Pancreas (tissue), 10 donors: ENCODE results near the gene CIB1. TPM values are rescaled to one million over a fixed set of nuclear protein-coding genes. Genes with fewer than 3 reads are reported as not detected.

Source experiments
- ATAC-seq, 4 donors: fragments of 200-7000 bp; cut with Tn5 transposase; one replicate each; pipeline versions ENCODE4 v1.8.0 to v1.9.1; 2020; ENCODE audit warnings: mild to moderate bottlenecking in 4 of 4, moderate library complexity in 4 of 4
- DNase-seq, 6 donors: peaks; one replicate each; pipeline ENCODE4 v3.0.0-alpha.2; 2020
- FAIRE-seq: peaks from 2 replicates; lab custom pipeline; 2012; peaks lifted over from hg19 to GRCh38; lab: Jason Lieb, UNC
- H3K27ac ChIP-seq, 4 donors: fragments of 200-600 bp; sonication (generic); 1 replicate in 3 of 4; 2 replicates in 1 of 4; pipeline versions ENCODE4 v1.5.0 to v1.8.0; 2020
- H3K27me3 ChIP-seq, 4 donors: fragments of 200-600 bp; one replicate each; pipeline ENCODE4 v1.8.0; 2021
- H3K36me3 ChIP-seq, 3 donors: fragments of 200-600 bp; sonication (generic) in 1 of 3; one replicate each; pipeline versions ENCODE4 v1.5.0 to v1.8.0; 2020 to 2021
- H3K4me1 ChIP-seq, 3 donors: fragments of 200-600 bp; one replicate each; pipeline ENCODE4 v1.8.0; 2021
- H3K4me3 ChIP-seq, 4 donors: fragments of 200-600 bp; sonication (generic) in 2 of 4; one replicate each; pipeline versions ENCODE4 v1.5.0 to v1.8.0; 2020 to 2021
- H3K9me3 ChIP-seq, 4 donors: fragments of 200-600 bp; one replicate each; pipeline ENCODE4 v1.8.0; 2021
- CTCF ChIP-seq, 4 donors: fragments of 200-600 bp; sonication (generic) in 3 of 4; IDR thresholded peaks; one replicate each; pipeline versions ENCODE4 v1.5.0 to v1.8.0; 2021; ENCODE audit warnings: antibody characterized with exemption in 4 of 4
- WGBS, 2 donors: extraction: QIAGEN DNeasy Blood & Tissue Kit; methylation state at CpG; one replicate each; pipeline ENCODE4 v1.1.7; 2013; 5-methylcytosine and 5-hydroxymethylcytosine counted together
- intact Hi-C, 3 donors: fragments of 100-400 bp; cut with DNase I; formaldehyde crosslinking; loops; one replicate each; pipeline versions ENCODE4 v1.11.1 to v1.14.2; 2022
- polyA plus RNA-seq, 2 donors: library from polyadenylated mRNA; stranded (reverse); fragments of 200-250 nt; gene quantifications; one replicate each; pipeline ENCODE4 v1.2.3, GENCODE V29; 2013
- total RNA-seq, 6 donors: library from RNA; stranded (reverse); fragmentation: NEBNext Ultra II Directional in 4 of 6; extraction: Animal tissue kit (Norgen Biotek cat#: 25700) in 4 of 6; gene quantifications; one replicate each; pipeline versions ENCODE4 v1.2.1 to v1.2.4, GENCODE V29; 2021 to 2023
- donor health status: healthy with polysubstance abuse.
- donor health status: DM: no; HTN: no; CAD: no; lungs with moderate emphysema.
- donor health status: DM: no; HTN: no; CAD: no.
- donor health status: control.
- donor health status: control.
- donor health status: Bipolar disorder and iron deficiency.
- donor health status: DM: yes; HTN: yes; CAD: no.
- donor health status: DM: no; HTN: no; CAD: no.
- donor health status: DM: no; HTN: no; CAD: no.
- donor health status: DM: yes; HTN: yes; CAD: no.

Gene CIB1
- total and polyA plus RNA-seq, 8 donors, result 70.4 to 162 (median 82.9) TPM

- no peak for ATAC-seq
- H3K4me3 ChIP-seq, result no peak overlapping the region
- 93 to 99% methylated on average over 7 of the region's 7 CpGs for WGBS, 2 donors
Observed at GRCh38 chr15:90203473-90203872, 30.3 kb downstream of the CIB1 start.

GRCh38 chr15:90202929-90203328, 30.8 kb downstream of the CIB1 start:
- FAIRE-seq, result no peak
- Histone ChIP-seq H3K27me3 (no peaks in the 10 kb centered on the region), H3K9me3 (no peaks in the 10 kb centered on the region), H3K4me1 (peaks cover 6 to 11% (median 10%) of the 10 kb centered on the region in 3 donors), H3K4me3 (peak overlapping the region in 1 of 4 donors; percentile 78), H3K36me3 (no peaks in the 10 kb centered on the region), H3K27ac (no peak overlapping the region)
- DNase-seq, result no peak
- WGBS, 2 donors, result 80 to 83% methylated on average over 4 of the region's 4 CpGs
- intact Hi-C loops, result no loop called here
- no peak for ATAC-seq
- TF ChIP-seq CTCF (IDR thresholded peaks at IDR 0.05), result no peak

More at GRCh38 chr15:90203473-90203872, 30.3 kb downstream of the CIB1 start:
- Histone ChIP-seq H3K4me1 (peaks cover 6 to 11% (median 10%) of the 10 kb centered on the region in 3 donors), H3K36me3 (no peaks in the 10 kb centered on the region), H3K9me3 (no peaks in the 10 kb centered on the region), H3K27ac (no peak overlapping the region), H3K27me3 (no peaks in the 10 kb centered on the region)
- intact Hi-C loops, result no loop called here
- peak in 1 of 6 donors; percentile 12 for DNase-seq
- FAIRE-seq, result no peak
- no peak for TF ChIP-seq CTCF (IDR thresholded peaks at IDR 0.05)

- ATAC-seq, result peak; percentile 14 to 31 (median 22)
- Histone ChIP-seq H3K36me3 (no peaks in the 10 kb centered on the region), H3K27ac (peak overlapping the region in 3 of 4 donors; percentile 37 to 80 (median 80)), H3K4me1 (peaks cover 6 to 11% (median 10%) of the 10 kb centered on the region in 3 donors), H3K27me3 (no peaks in the 10 kb centered on the region), H3K4me3 (peak overlapping the region; percentile 72 to 97 (median 86)), H3K9me3 (no peaks in the 10 kb centered on the region)
- peak in 1 of 6 donors; percentile 74 for DNase-seq
- no peak for FAIRE-seq
- 14 to 16% methylated on average over 21 to 25 of the region's 25 CpGs for WGBS, 2 donors
- TF ChIP-seq CTCF (IDR thresholded peaks at IDR 0.05), result no peak
- intact Hi-C loops, result no loop called here
Observed at GRCh38 chr15:90201944-90202375, 31.8 kb downstream of the CIB1 start.

- WGBS, 2 donors, result 0% methylated on average over 63 to 88 of the region's 88 CpGs
Observed at GRCh38 chr15:90201130-90201943, 32.4 kb downstream of the CIB1 start, which contains the start of gene SEMA4B. TSS of gene SEMA4B (plus strand) at chr15:90201330. CDS start at chr15:90201579, 249 bp downstream.

More at GRCh38 chr15:90201130-90201943, 32.4 kb downstream of the CIB1 start, which contains the start of gene SEMA4B:
- ATAC-seq, result peak; percentile 89 to 93 (median 92)
- peak within 1 kb of the TSS; percentile 37 to 80 (median 78) for H3K27ac ChIP-seq
- peak within 1 kb of the TSS; percentile 72 to 97 (median 86) for H3K4me3 ChIP-seq
- no peaks in the 10 kb centered on the region for H3K36me3 ChIP-seq
- no peaks in the 10 kb centered on the region for H3K27me3 ChIP-seq
- H3K9me3 ChIP-seq, result no peaks in the 10 kb centered on the region
- TF ChIP-seq CTCF (IDR thresholded peaks at IDR 0.05), result no peak
- peak; percentile 71 to 89 (median 80) for DNase-seq
- FAIRE-seq, result no peak
- peaks cover 6 to 11% (median 10%) of the 10 kb centered on the region in 3 donors for H3K4me1 ChIP-seq
- intact Hi-C loops, result no loop called here
